GM23248 (cell line): Measurements from ENCODE around the gene ZNF322. TPM values are rescaled to one million over a fixed set of nuclear protein-coding genes. Genes with fewer than 3 reads are reported as not detected.

Experiments
- DNase-seq: peaks from one replicate; pipeline ENCODE4 v3.0.0-alpha.2; 2015
- H2AFZ ChIP-seq: fragments of 200-600 bp; sonication (generic); 2 replicates; pipeline ENCODE4 v1.6.1; 2016; ENCODE audit warnings: antibody characterized with exemption
- H3F3A ChIP-seq: fragments of 200-600 bp; sonication (generic); 2 replicates; pipeline ENCODE4 v1.6.1; 2016; ENCODE audit warnings: mild to moderate bottlenecking, antibody characterized with exemption, mixed run types; ENCODE audit not compliant: insufficient read depth
- H3K27ac ChIP-seq: fragments of 200-600 bp; sonication (generic); 2 replicates; pipeline ENCODE4 v1.5.1; 2016; ENCODE audit warnings: mild to moderate bottlenecking
- H3K27me3 ChIP-seq: fragments of 200-600 bp; sonication (generic); replicated peaks from 2 replicates; pipeline ENCODE4 v1.6.1; 2016; ENCODE audit warnings: mild to moderate bottlenecking; ENCODE audit not compliant: insufficient read depth
- H3K36me3 ChIP-seq: fragments of 200-600 bp; sonication (generic); 2 replicates; pipeline ENCODE4 v1.6.1; 2016; ENCODE audit warnings: low read depth, mild to moderate bottlenecking
- H3K4me1 ChIP-seq: fragments of 200-600 bp; sonication (generic); 2 replicates; pipeline ENCODE4 v1.6.1; 2016; ENCODE audit warnings: mild to moderate bottlenecking; ENCODE audit not compliant: insufficient read depth
- H3K4me2 ChIP-seq: fragments of 200-600 bp; sonication (generic); one replicate; pipeline ENCODE4 v1.6.1; 2016; ENCODE audit warnings: mild to moderate bottlenecking; ENCODE audit not compliant: unreplicated experiment
- H3K4me3 ChIP-seq: fragments of 200-600 bp; sonication (generic); 2 replicates; pipeline ENCODE4 v1.5.1; 2016; ENCODE audit warnings: mild to moderate bottlenecking
- H3K79me2 ChIP-seq: fragments of 200-600 bp; sonication (generic); 2 replicates; pipeline ENCODE4 v1.6.1; 2016; ENCODE audit warnings: mild to moderate bottlenecking; ENCODE audit not compliant: insufficient read depth
- H3K9ac ChIP-seq: fragments of 200-600 bp; sonication (generic); 2 replicates; pipeline ENCODE4 v1.6.1; 2016; ENCODE audit warnings: mild to moderate bottlenecking
- H3K9me2 ChIP-seq: fragments of 200-600 bp; sonication (generic); 2 replicates; pipeline ENCODE4 v1.6.1; 2016; ENCODE audit warnings: mixed run types, mild to moderate bottlenecking, moderate library complexity; ENCODE audit not compliant: insufficient read depth
- H3K9me3 ChIP-seq: fragments of 200-600 bp; sonication (generic); one replicate; pipeline ENCODE4 v1.6.1; 2017; ENCODE audit warnings: low read depth
- H4K20me1 ChIP-seq: fragments of 200-600 bp; sonication (generic); 2 replicates; pipeline ENCODE4 v1.6.0; 2016; ENCODE audit not compliant: insufficient read depth
- EZH2 ChIP-seq: fragments of 200-600 bp; sonication (generic); IDR thresholded peaks from 2 replicates; pipeline ENCODE4 v1.6.1; 2018; ENCODE audit warnings: antibody characterized with exemption, mild to moderate bottlenecking; ENCODE audit not compliant: insufficient read depth, poor library complexity, severe bottlenecking
- EZH2phosphoT487 ChIP-seq: fragments of 200-600 bp; sonication (generic); IDR thresholded peaks from 2 replicates; pipeline ENCODE4 v1.6.1; 2018; ENCODE audit warnings: antibody characterized with exemption, moderate library complexity, mild to moderate bottlenecking, low read depth; ENCODE audit not compliant: insufficient read depth
- WGBS, 2 experiments: methylation state at CpG; one replicate each; pipeline ENCODE4 v1.1.6; 2015 to 2017; ENCODE audit warnings: low lambda C conversion rate in 2 of 2, low coverage in 1 of 2; ENCODE audit errors: missing lambda C conversion rate in 2 of 2; 5-methylcytosine and 5-hydroxymethylcytosine counted together
- in situ Hi-C: fragments of 300-500 bp; cut with MboI; formaldehyde crosslinking; loops from 2 replicates; pipeline ENCODE4 v1.15.0; 2020
- polyA plus RNA-seq: library from polyadenylated mRNA; unstranded; fragments of >200 nt; fragmentation: Nextera tagmentation; extraction: Ambion mirVana; gene quantifications from 2 replicates; pipeline ENCODE4 v1.2.1, GENCODE V29; 2016
- total RNA-seq: library from RNA; depleted of rRNA; stranded (reverse); fragments of >200 nt; shearing (Covaris generic); gene quantifications from 2 replicates; pipeline ENCODE4 v1.2.3, GENCODE V29; 2014

Gene ZNF322
- total and polyA plus RNA-seq, 2 experiments from 2014 or later: 16.3 to 17.8 TPM

DNA sequence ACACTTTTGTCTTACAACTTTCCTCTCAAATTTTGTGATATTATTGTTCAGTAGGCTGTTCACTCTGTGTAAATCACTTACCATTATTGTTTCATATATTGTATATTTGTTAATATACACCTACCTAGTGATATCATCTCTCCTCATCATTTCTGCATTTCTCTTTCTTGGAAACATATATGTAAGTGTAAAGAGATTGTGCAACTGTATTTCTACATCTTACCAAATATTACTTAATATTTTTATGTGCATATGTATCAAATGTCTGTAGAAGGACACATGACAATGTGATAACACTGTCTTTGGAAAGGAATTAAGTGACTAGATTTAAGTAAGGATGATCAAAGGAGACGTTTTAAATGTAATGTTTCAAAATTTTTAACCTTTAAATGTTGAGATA is 30.2 kb downstream of the ZNF322 start:
- no peaks in the 10 kb centered on the region for H3K4me1 ChIP-seq
- no peaks in the 10 kb centered on the region for H4K20me1 ChIP-seq
- no peak for DNase-seq
- WGBS, 2 experiments: 45 to 50% methylated on average over 1 of the region's 1 CpG
- H3K27ac ChIP-seq: no peak overlapping the region
- no peak overlapping the region for H3K9ac ChIP-seq
- H3K4me2 ChIP-seq: no peak overlapping the region
- no peaks in the 10 kb centered on the region for H3K9me2 ChIP-seq
- no peaks in the 10 kb centered on the region for H3K27me3 ChIP-seq
- no peak overlapping the region for H3K4me3 ChIP-seq
- in situ Hi-C loops: no loop called here
- H2AFZ ChIP-seq: no peak overlapping the region
- H3K9me3 ChIP-seq: no peaks in the 10 kb centered on the region
- H3K36me3 ChIP-seq: peaks cover 10% of the 10 kb centered on the region
- H3K79me2 ChIP-seq: no peaks in the 10 kb centered on the region
- no peaks in the 10 kb centered on the region for H3F3A ChIP-seq
- TF ChIP-seq EZH2 (no peak), EZH2phosphoT487 (no peak)

DNA sequence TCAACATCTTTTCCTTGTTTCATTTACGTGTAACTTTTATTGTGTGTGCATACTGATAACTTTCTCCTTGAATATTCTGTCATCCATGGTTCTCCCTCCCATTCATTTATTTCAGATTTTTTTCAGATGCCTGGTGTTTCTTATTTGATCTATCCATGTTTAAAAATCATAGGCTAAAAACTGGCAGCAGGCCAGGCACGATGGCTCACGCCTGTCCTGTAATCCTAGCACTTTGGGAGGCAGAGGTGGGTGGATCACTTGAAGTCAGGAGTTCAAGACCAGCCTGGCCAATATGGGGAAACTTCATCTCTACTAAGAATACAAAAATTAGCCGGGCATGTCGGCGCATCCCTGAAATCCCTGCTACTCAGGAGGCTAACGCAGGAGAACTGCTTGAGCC is 31.7 kb downstream of the ZNF322 start:
- Histone ChIP-seq H3K9me2 (no peaks in the 10 kb centered on the region), H3K79me2 (no peaks in the 10 kb centered on the region), H2AFZ (no peak overlapping the region), H3K4me3 (no peak overlapping the region), H3K9ac (no peak overlapping the region), H4K20me1 (no peaks in the 10 kb centered on the region), H3F3A (no peaks in the 10 kb centered on the region), H3K27ac (no peak overlapping the region), H3K36me3 (no peaks in the 10 kb centered on the region), H3K27me3 (no peaks in the 10 kb centered on the region), H3K4me2 (no peak overlapping the region), H3K9me3 (no peaks in the 10 kb centered on the region), H3K4me1 (no peaks in the 10 kb centered on the region)
- no peak for DNase-seq
- 66 to 71% methylated on average over 7 of the region's 7 CpGs for WGBS, 2 experiments
- TF ChIP-seq EZH2phosphoT487 (no peak), EZH2 (no peak)
- in situ Hi-C loops: no loop called here

GRCh38 chr6:26624557-26624956 is 35.0 kb downstream of the ZNF322 start:
- 67 to 82% methylated on average over 1 of the region's 1 CpG for WGBS, 2 experiments
- no peak for DNase-seq
- Histone ChIP-seq H3K9me2 (no peaks in the 10 kb centered on the region), H3K27me3 (no peaks in the 10 kb centered on the region), H3K4me2 (no peak overlapping the region), H4K20me1 (no peaks in the 10 kb centered on the region), H3K27ac (no peak overlapping the region), H3K4me3 (no peak overlapping the region), H3K36me3 (no peaks in the 10 kb centered on the region), H3K9ac (no peak overlapping the region), H3K79me2 (no peaks in the 10 kb centered on the region), H3K9me3 (no peaks in the 10 kb centered on the region), H3K4me1 (no peaks in the 10 kb centered on the region), H3F3A (no peaks in the 10 kb centered on the region), H2AFZ (no peak overlapping the region)
- TF ChIP-seq EZH2 (no peak), EZH2phosphoT487 (no peak)
- in situ Hi-C loops: no loop called here

DNA sequence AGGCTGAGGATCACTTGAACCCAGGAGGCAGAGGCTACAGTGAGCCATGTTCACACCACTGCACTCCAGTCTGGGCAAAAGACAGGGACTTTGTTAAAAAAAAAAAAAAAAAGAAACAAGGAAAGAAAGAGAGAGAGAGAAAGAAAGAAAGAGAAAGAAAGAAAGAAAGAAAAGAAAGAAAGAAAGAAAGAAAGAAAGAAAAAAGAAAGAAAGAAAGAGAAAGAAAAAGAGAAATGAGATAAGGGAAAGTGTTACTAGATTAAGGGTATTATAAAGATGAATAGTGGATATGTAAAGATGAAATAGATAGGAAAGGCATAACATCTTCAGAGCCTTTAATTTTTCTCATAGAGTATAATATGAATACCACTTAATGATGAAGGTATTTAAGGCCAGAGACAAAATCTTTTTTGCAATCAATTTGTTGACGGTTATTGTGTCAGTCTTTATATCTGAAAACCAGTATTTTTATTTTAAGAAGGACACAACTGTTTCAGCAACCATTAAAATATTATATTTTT is 36.1 kb downstream of the ZNF322 start:
- Histone ChIP-seq H2AFZ (no peak overlapping the region), H3K9ac (no peak overlapping the region), H3K79me2 (no peaks in the 10 kb centered on the region), H3K9me2 (no peaks in the 10 kb centered on the region), H3K4me3 (no peak overlapping the region), H3K27me3 (no peaks in the 10 kb centered on the region), H4K20me1 (no peaks in the 10 kb centered on the region), H3K9me3 (no peaks in the 10 kb centered on the region), H3K27ac (no peak overlapping the region), H3K4me1 (no peaks in the 10 kb centered on the region), H3K4me2 (no peak overlapping the region), H3K36me3 (no peaks in the 10 kb centered on the region), H3F3A (no peaks in the 10 kb centered on the region)
- TF ChIP-seq EZH2 (no peak), EZH2phosphoT487 (no peak)
- no peak for DNase-seq
- WGBS, 2 experiments: 0 to 2% methylated on average over 1 of the region's 1 CpG
- in situ Hi-C loops: no loop called here
